NT2/D1 (cell line): ENCODE data around the gene FAM124B.

Experiments used
- DNase-seq: peaks from one replicate; pipeline ENCODE4 v3.0.0-alpha.2; 2011; ENCODE audit warnings: low read depth, low spot score
- H3K27me3 ChIP-seq: 2 replicates; pipeline ENCODE4 v1.6.0; 2011; ENCODE audit warnings: mild to moderate bottlenecking; ENCODE audit not compliant: insufficient read length, insufficient read depth
- H3K36me3 ChIP-seq: 2 replicates; pipeline ENCODE4 v1.6.1; 2011; ENCODE audit warnings: mild to moderate bottlenecking, low read length, mixed read lengths; ENCODE audit not compliant: insufficient read depth, insufficient read length
- H3K4me1 ChIP-seq: 2 replicates; pipeline ENCODE4 v1.5.1; 2011; ENCODE audit not compliant: insufficient read depth, insufficient read length
- H3K4me3 ChIP-seq: 2 replicates; pipeline ENCODE4 v1.5.1; 2011; ENCODE audit warnings: low read depth; ENCODE audit not compliant: insufficient read length
- H3K9ac ChIP-seq: 2 replicates; pipeline ENCODE4 v1.6.0; 2011; ENCODE audit warnings: low read depth; ENCODE audit not compliant: insufficient read length
- H3K9me3 ChIP-seq: 2 replicates; pipeline ENCODE4 v1.5.1; 2011; ENCODE audit warnings: mild to moderate bottlenecking, low read length; ENCODE audit not compliant: insufficient read depth
- SUZ12 ChIP-seq: IDR thresholded peaks from 2 replicates; pipeline ENCODE4 v1.6.1; 2011; ENCODE audit not compliant: insufficient read length, insufficient read depth; ENCODE audit errors: extremely low read depth
- YY1 ChIP-seq: IDR thresholded peaks from 2 replicates; pipeline ENCODE4 v1.6.1; 2011; ENCODE audit not compliant: insufficient read length, insufficient read depth
- ZNF274 ChIP-seq: IDR thresholded peaks from 2 replicates; pipeline ENCODE4 v1.6.1; 2011; ENCODE audit warnings: mild to moderate bottlenecking, low read depth, low read length

The FAM124B gene

GRCh38 chr2:224379986-224380385 lies 21.9 kb downstream of the FAM124B start:
- no peaks in the 10 kb centered on the region for H3K27me3 ChIP-seq
- TF ChIP-seq ZNF274 = no peak
- TF ChIP-seq SUZ12 = no peak
- no peak for TF ChIP-seq YY1
- H3K36me3 ChIP-seq = peaks cover 4% of the 10 kb centered on the region
- H3K4me1 ChIP-seq = no peaks in the 10 kb centered on the region
- H3K4me3 ChIP-seq = no peak overlapping the region
- DNase-seq = no peak
- H3K9me3 ChIP-seq = 0 out of 2 replicates have a peak, but pooled peaks cover 7% of the 10 kb centered on the region
- H3K9ac ChIP-seq = no peak overlapping the region

GRCh38 chr2:224379172-224379571 lies 22.7 kb downstream of the FAM124B start:
- Histone ChIP-seq H3K4me1 (no peaks in the 10 kb centered on the region), H3K9me3 (0 out of 2 replicates have a peak, but pooled peaks cover 7% of the 10 kb centered on the region), H3K4me3 (no peak overlapping the region), H3K9ac (no peak overlapping the region), H3K36me3 (peaks cover 4% of the 10 kb centered on the region), H3K27me3 (no peaks in the 10 kb centered on the region)
- TF ChIP-seq ZNF274 (no peak), YY1 (no peak), SUZ12 (no peak)
- no peak for DNase-seq

- H3K9me3 ChIP-seq = 0 out of 2 replicates have a peak, but pooled peaks cover 7% of the 10 kb centered on the region
- H3K27me3 ChIP-seq = no peaks in the 10 kb centered on the region
- H3K36me3 ChIP-seq = peaks cover 4% of the 10 kb centered on the region
- no peaks in the 10 kb centered on the region for H3K4me1 ChIP-seq
- H3K9ac ChIP-seq = no peak overlapping the region
- TF ChIP-seq SUZ12 (no peak), ZNF274 (no peak), YY1 (no peak)
- no peak overlapping the region for H3K4me3 ChIP-seq
- DNase-seq = no peak
These were observed 23.2 kb downstream of the FAM124B start for GRCh38 chr2:224378701-224379097.

GRCh38 chr2:224377751-224378700 lies 23.9 kb downstream of the FAM124B start:
- no peak for DNase-seq
- Histone ChIP-seq H3K4me3 (no peak overlapping the region), H3K9ac (no peak overlapping the region), H3K9me3 (0 out of 2 replicates have a peak, but pooled peaks cover 6% of the 10 kb centered on the region), H3K4me1 (no peaks in the 10 kb centered on the region), H3K27me3 (no peaks in the 10 kb centered on the region), H3K36me3 (peaks cover 4% of the 10 kb centered on the region)
- no peak for TF ChIP-seq SUZ12
- TF ChIP-seq YY1 = no peak
- no peak for TF ChIP-seq ZNF274

- DNase-seq = no peak
- no peak overlapping the region for H3K4me3 ChIP-seq
- H3K4me1 ChIP-seq = no peaks in the 10 kb centered on the region
- no peaks in the 10 kb centered on the region for H3K9me3 ChIP-seq
- no peak for TF ChIP-seq SUZ12
- H3K27me3 ChIP-seq = no peaks in the 10 kb centered on the region
- H3K36me3 ChIP-seq = no peaks in the 10 kb centered on the region
- no peak overlapping the region for H3K9ac ChIP-seq
These were observed 29.3 kb downstream of the FAM124B start for GRCh38 chr2:224372641-224373040.

GRCh38 chr2:224369028-224369632 lies 32.8 kb downstream of the FAM124B start:
- no peaks in the 10 kb centered on the region for H3K9me3 ChIP-seq
- H3K4me1 ChIP-seq = no peaks in the 10 kb centered on the region
- DNase-seq = peak; percentile 44
- no peaks in the 10 kb centered on the region for H3K36me3 ChIP-seq
- H3K4me3 ChIP-seq = no peak overlapping the region
- TF ChIP-seq SUZ12 (no peak), ZNF274 (no peak), YY1 (no peak)
- H3K27me3 ChIP-seq = no peaks in the 10 kb centered on the region
- no peak overlapping the region for H3K9ac ChIP-seq

DNA sequence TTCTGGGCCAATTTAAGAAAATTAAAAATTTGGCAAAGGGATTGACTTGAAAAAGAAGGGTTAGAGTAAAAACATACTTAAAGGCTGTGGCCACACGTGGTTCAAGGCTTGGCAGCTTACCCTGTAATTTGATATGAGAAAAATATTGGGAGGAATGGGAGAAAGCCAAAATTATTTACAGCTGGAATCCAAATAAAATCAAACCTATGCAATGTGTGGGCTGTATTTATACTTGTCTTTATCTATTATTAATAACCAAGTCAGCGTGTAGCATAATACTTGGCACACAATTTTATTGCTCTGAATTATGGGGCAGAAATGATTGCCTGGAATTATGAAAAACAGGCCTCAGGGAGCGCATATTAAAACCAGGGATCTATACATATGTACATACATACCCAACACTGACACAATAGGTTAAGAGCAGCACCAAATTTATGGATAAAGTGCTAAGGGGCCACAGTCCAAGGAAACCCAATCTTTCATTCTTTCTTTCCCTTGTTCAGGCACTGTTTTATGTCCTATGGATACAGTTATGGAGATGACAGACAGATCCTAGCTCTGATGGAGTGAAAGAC lies 35.6 kb downstream of the FAM124B start:
- no peak for TF ChIP-seq ZNF274
- no peak for TF ChIP-seq SUZ12
- TF ChIP-seq YY1 = no peak
- Histone ChIP-seq H3K4me1 (no peaks in the 10 kb centered on the region), H3K4me3 (no peak overlapping the region), H3K36me3 (no peaks in the 10 kb centered on the region), H3K9ac (no peak overlapping the region), H3K27me3 (no peaks in the 10 kb centered on the region), H3K9me3 (no peaks in the 10 kb centered on the region)
- DNase-seq = no peak
